GM21447 (cell line): ENCODE measurements around the gene MOB3A.
"Not testable (repeated sequence)": the region's sequence is repeated elsewhere in the genome, so short reads cannot be mapped to it uniquely, and the experiment has no call there.

Experiments used
- ATAC-seq: cut with Tn5 transposase; IDR thresholded peaks from one replicate; pipeline ENCODE4 v1.9.1; 2021; ENCODE audit not compliant: unreplicated experiment

The MOB3A gene

DNA sequence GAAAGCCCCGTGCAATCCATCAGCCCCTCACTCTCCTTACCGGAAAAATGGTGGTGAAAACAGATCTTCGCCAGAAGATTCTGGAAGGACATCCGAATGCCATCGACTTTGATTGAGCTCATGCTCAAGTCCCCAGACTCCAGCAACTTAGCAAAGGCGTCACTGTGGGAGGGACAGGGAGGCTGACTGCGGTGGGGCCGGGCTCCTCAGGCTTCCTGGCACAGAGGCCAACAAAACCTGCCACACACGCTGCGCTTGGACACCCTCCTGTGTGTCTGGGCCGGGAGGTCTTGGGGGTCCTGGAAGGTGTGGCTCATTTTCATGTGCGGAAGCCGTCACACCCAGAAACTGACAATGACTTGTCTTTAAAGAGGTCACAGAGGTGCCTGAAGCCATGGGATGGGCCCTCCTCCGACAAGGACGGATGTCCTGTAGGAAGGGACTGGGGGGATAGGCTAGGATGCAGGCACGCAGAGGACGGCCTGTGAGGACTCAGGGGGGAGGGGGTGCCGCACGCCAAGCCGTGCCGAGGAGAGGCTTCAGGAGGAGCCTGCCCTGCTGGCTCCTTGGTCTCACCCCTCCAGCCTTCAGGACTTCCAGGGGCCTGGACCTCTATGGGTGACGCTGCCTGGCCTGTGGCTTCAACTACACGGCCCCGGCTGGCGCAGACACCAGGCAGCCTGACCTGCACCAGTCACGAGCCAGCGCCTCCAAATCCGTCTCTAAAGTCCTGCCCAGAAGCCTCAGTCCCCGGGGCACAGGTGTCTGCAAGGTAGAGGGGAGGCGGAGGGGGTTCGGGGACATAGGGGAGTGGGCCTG lies 13.1 kb upstream of the MOB3A start:
- no peak for ATAC-seq

DNA sequence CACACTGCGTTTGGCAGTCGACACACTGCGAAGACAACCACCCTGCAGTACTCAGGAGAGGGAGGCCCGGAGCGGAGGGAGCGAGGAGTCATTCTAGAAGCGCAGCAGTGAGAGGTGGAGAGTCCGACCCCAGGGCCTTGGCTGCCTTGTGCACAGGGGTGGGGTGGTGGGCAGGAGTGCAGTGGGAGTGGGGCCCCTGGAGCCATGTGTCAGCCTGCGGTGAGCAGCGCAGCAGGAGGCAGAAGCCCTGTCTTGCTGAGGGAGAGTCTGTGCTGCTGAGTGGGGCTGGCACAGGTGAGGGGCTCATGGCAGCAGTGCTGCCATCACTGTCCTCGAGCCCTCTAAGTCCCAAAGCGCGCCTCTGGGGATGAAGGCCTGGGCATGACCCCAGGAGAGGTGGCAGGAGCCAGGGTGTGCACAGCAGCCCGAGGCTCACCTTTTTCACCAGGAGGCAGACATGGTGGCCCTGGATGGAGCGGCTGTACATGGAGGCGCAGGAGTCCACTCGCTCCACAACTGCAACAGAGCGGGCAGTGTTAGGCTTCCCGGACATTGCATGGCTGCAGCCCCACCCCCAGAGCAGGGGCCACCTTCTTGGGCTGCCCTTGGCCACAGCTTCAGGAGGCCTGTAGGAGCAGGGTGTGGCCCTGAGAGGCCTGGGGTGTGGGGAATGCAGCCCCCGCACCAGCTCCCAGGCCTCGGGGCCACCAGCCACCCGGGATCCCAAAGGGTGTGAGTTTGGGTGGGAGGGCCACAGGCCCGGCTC lies 12.3 kb upstream of the MOB3A start:
- no peak for ATAC-seq

DNA sequence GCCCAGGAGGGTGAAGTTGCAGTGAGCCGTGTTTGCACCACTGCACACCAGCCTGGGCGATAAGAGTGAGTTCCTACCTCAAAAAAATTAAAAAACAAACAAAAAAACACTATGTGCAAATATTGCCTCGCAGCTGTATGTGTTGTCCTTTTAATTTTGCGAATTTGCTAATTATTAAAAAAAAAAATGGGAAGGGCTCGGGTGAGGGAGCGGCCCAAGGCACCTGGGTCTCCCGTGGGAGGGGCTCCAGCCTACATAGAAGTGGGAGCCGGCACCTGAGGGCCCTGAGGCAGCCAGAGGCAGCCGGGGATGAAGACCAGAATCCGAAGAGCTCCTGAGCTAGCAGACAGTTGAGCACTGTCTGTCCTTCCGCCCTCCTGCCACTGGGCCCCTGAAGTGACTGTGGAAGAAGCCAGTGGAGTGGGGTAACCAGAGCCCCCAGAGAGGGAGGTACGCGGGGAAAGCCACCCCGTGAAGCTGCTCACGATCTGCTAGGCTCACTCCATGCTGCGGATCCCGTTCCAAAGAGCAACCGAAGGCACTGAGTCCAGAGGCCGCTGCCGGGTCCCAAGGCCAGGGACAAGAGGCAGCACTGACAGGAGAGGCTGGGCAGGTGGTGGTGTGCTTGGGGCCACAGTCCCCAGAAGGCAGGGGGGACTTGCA lies 7.0 kb upstream of the MOB3A start:
- ATAC-seq: no peak

DNA sequence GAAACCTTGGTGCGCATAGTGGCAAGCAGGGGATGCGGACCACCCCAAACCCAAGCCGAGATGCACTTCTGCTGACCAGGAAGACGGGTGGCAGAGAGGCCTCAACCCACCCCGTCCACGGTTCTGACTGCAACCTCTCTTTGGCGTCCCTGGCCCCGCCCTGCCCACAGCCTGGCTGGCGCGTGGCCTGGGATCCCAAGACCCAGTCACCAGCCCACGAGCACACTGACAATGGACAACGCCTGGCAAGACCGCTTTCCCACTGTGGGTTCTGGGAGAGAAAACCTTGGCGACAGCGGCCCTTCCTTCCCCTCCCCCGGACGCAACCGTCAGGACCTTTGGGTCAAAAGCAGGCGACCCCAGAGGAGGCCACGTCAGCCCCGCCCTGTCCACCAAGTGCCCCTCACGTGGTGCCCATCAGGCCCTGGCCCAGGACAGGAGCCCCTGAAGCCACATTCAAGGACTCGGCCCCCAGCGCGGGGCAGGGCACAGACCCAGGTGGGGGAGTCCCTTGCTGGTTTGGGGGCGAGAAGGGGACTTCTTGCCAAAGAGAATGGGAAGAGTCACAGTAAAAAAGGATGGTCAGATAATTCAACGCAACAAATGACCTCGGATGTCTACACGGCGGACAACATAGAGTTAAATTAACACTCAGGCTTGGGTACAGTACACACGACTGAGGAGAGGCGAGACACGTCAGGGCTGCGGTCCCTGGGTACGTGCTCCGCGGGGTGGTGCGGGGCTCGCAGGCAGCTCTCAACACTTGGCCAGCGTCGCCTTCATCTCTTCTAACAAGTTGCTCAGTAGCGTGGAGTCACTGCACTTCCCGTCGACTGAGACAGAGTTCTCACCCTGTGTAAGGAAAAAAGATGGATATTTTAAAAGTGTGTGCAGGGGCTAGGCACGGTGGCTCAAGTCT lies 5.5 kb upstream of the MOB3A start:
- ATAC-seq: no peak

DNA sequence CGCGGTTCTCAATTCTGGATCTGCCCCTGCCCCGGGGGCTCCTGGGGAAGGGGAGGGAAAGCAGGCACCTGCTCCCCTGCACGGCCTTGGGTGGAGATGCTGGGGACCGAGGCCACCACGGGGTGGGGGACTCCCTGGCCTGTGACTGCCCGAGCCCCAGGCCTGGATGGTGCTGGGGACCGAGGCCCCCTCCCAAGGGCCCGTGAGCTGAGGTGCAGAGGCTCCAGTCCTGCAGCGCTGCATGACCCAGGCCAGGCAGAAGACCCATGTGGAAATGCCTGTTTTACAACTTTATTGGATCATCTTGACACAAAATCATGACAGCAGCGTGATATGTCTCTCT lies 4.6 kb upstream of the MOB3A start:
- ATAC-seq: no peak

DNA sequence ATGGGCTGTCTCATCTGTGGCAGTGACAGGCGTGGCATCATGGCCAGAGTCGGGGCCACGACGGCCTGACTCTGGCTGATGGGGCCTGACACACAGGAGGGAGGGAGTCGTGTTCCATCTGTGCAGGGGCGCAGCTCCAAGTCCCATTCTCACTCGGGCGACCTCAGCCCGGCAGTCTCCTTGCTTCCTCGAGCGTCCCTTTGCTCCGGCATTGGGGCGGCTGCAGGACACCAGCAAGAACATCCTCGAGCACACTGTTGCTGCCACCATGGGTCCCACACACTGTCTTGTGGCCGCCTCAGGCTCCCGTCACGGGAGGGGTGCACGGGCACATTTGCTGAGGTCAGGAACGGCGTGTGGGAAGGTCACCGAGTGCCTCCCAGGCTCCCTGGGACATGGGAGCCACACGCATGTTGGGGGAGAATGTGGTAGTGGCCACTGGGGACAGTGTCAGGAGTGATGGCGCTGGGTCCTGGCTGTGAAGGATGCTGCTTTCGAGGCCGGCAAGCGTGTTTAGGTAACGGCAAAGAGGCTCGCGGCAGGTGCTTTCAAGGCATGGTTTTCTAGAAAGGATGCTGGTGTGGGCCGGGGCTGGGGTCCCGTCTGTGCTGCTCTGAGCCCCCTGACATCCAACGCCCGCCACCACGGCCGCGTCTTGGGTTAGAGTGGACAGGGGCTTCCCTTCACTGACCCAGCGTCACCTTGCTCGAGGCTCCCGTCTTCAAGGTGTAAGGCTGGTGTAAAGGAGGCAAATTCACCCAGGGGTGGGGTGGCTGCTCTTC lies 4.0 kb upstream of the MOB3A start:
- no peak for ATAC-seq

DNA sequence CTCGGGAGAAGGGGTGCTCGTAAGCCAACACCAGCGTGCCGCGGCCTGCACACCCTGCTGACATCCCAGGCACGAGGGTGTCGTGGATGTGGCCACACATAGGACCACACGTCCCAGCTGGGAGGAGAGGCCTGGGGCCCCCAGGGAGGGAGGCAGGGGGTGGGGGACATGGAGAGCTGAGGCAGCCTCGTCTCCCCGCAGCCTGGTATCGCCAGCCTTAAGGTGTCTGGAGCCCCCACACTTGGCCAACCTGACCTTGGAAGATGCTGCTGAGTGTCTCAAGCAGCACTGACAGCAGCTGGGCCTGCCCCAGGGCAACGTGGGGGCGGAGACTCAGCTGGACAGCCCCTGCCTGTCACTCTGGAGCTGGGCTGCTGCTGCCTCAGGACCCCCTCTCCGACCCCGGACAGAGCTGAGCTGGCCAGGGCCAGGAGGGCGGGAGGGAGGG lies 3.0 kb upstream of the MOB3A start:
- no peak for ATAC-seq

DNA sequence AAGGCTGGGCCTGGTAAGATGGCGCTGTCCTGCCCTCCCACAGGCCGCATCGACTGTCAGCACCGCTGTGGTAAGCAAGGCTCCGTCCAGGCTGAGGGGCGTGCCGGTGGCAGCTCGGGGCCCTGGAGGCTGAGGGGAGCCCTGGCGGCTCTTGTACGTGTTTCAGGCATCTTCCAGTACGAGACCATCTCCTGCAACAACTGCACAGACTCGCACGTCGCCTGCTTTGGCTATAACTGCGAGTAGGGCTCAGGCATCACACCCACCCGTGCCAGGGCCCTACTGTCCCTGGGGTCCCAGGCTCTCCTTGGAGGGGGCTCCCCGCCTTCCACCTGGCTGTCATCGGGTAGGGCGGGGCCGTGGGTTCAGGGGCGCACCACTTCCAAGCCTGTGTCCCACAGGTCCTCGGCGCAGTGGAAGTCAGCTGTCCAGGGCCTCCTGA lies 1.8 kb upstream of the MOB3A start:
- ATAC-seq: no peak

DNA sequence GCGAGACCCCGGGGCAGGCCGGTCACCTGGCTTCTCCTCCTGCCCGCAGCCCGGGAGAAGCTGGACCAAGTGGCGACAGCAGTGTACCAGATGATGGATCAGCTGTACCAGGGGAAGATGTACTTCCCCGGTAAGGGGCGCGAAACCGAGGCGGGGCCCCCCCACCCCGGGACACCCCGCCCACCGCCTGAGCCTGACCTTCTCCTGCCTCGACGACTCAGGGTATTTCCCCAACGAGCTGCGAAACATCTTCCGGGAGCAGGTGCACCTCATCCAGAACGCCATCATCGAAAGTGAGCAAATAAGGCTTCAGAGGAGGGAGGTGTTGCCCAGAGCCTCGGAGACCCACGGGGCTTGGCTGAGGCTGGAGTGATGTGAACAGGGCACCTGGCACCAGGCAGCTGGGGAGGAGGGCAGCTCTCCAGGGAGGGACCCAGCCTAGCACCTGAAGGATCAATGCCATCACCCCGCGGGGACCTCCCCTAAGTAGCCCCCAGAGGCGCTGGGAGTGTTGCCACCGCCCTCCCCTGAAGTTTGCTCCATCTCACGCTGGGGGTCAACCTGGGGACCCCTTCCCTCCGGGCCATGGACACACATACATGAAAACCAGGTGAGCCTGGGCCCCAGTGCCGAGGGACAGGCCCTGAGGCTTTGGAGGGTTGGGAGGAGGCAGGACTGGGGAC lies 1.2 kb upstream of the MOB3A start:
- ATAC-seq: no peak

DNA sequence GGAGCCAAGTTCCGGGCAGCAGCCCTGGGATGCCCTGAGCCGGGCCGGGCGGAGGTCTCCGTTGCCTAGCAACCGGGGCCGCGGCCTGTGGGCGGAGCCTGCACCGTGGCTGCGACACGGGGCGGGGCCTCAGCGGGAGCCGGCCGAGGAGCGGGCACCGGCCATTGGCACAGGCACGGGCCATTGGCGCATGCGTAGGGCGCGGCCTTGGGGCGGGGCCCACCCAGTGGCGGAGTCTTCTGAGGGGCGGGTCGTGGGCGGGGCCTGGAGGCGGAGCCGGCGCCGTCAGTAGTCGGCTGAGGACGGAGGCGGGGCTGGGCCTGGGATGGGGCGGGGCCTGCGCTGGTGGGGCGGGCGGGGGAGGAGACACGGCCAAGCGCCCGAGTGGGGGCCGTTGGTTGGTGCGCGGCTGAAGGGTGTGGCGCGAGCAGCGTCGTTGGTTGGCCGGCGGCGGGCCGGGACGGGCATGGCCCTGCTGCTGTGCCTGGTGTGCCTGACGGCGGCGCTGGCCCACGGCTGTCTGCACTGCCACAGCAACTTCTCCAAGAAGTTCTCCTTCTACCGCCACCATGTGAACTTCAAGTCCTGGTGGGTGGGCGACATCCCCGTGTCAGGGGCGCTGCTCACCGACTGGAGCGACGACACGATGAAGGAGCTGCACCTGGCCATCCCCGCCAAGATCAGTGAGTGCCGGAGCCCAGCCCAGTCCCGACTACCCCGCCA lies 515 bp upstream of the MOB3A start, which contains the start of gene IZUMO4:
IZUMO4 (plus strand) TSS at position 436 of the 723 bp plus-strand sequence; CDS start at position 467, 31 bp downstream.
- peak; percentile 52 for ATAC-seq

DNA sequence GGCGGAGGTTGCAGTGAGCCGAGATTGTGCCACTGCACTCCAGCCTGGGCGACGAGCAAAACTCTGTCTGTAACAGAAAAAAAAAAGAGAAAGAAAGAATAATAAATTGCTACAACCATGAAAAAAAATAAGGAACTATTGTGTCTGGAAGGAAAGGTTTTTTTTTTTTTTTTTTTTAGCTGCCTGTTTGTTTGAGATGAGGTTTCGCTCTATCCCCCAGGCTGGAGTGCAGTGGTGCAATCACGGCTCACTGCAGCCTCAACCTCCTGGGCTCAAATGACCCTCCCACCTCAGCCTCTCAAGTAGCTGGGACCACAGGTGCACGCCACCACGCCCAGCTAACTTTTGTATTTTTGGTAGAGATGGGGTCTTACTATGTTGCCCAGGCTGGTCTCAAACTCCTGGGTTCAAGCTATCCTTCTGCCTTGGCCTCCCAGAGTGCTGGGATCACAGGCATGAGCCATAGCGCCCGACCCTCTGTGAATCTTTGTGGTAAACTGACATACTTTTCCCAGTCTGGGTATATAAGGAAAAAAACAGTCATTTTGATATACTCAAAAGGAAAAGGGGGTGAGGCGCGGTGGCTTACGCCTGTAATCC lies 4.1 kb downstream of the MOB3A start:
- ATAC-seq: not testable (repeated sequence)

DNA sequence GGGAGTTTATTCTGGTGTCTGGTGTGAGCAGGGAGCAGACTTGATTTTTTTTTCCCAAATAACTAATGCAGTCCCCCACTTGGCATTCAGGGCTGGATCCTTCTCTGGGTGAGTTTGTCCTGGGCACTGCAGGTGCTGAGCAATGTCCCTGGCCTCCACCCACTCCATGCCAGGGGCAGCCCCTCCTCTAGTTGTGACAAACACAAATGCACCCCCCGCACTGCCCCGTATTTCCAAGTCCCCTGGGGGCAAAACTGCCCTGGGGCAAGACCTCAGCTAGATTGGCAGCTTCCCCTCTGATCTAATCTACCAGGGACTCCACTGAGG lies 6.4 kb downstream of the MOB3A start:
- peak; percentile 2 for ATAC-seq

DNA sequence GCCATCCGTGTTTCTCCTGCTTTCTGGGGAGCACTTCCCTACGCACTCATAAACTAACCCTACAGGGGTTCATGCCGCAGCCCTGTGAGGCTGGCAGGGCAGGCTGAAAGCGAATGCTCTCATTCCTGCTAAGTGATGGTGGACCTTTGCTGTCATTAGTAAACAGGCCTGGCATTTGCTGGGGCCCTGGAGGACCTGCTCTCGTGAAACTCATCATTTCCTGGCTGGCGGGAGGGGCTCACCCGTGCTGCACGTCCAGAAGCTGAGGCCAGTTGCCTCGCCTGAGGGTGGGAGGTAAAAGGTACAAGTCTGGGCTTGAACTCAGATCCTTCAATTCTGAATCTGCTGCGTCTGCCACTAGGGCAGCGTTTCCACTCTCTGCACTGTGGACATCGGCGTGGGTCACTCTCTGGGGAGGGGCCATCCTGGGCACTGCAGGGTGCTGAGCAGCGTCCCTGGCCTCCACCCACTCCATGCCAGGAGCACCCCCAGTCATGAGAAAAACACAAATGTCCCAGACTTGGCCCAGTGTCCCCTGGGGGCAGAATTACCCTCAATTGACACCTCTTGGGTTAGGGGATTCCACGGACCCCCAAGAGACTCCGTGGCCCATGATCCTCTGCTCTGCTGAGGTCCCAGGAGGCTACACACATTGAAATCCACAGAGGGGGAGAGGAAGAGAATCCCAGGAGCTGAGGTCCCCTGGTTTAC lies 7.0 kb downstream of the MOB3A start:
- no peak for ATAC-seq

DNA sequence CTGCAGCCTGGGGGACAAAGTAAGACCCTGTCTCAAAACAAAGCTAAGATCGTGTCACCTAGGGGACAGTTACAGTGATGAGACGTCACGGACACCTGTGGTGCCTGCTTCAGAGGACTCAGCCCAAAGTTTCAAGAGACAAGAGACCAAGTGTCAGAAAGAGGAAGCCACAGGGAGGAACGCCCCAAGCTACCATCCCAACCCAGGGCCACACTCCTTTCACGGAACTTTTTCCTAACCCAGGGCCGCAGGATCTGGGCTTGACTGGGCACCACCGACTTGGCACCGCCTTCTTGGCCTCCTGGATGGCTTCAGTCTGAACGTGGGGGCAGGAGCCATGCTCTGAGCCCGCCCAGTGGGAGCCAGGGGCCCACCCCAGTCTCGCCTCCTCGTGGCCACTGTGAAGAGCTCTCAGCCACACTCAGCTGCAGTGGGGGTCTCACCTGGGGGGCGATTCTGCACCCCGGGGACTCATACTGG lies 8.5 kb downstream of the MOB3A start:
- no peak for ATAC-seq

DNA sequence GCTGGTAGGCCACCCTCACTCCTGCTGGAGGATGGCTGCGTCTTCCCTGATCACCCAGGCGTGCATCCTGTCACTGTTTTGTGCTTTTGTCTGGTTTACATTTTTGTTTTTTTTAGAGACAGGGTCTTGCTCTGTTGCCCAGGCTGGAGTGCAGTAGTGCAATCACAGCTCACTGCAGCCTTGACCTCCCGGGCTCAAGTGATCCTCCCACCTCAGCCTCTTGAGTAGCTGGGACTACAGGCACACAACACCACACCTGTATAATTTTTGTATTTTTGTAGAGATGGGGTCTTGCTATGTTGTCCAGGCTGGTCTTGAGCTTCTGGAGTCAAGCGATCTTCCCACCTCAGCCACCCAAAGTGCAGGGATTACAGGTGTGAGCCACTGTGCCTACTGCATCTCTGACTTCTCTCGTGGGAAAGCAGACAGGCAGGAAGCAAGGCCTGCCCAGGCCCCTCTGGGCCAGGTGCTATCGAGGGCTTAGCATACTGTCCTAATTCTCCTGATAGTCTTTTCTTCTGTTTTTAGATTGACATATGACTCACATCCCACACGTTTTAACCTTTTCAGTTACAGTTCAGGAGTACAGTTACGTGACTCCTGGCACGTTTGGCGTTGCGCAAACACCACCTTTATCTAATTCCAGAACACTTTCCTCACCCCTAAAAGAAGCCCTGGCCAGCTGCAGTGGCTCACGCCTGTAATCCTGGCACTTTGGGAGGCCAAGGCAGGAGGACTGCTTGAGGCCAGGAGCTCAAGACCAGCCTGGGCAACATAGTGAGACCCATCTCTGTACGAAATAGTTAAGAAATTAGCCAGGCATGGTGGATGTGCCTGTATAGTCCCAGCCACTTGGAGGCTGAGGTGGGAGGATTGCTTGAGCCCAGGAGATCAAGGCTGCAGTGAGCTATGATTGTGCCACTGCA lies 9.2 kb downstream of the MOB3A start:
- ATAC-seq: not testable (repeated sequence)

DNA sequence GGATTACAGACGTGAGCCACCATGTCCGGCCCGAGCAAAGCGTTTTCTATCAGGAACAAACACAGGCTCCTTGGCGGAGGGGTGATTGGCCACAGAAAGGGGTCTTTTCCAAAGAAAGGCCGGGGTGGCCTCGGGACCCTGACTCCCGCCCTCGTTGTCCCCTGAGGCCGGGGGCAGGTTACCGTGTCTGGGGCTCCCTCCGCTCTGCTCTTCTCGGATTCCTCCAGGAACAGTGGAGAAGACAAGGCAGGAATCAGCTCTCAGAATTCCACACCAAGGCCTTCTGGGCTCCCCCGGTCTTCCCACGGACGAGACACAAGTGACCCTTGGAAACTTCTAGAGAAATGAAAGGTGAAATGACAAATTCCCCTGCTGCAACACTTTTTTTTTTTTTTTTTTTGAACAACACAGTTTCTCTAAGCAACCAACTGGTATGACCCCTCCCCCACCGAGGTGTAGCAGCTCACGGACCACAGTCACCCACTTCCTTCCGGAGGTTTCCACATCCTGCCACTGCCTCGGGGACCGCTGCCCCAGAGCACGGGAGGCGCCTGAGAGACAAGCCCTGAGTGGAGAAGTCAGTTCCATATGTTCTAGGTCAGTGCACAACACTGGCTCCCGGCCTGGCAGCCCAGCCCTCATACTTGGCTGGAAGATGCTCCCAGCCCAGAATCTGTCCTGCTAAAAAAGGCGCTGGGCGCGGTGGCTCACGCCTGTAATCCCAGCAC lies 11.0 kb downstream of the MOB3A start:
- peak; percentile 30 for ATAC-seq
